Loucy (cell line): ENCODE results near the gene DCDC2B.

ENCODE experiments used
- CTCF ChIP-seq: fragments of 200-600 bp; sonication (generic); conservative IDR thresholded peaks from 2 replicates; pipeline ENCODE4 v1.5.1; 2014; ENCODE audit warnings: mild to moderate bottlenecking, antibody characterized with exemption, low read length
- EZH2phosphoT487 ChIP-seq: fragments of 200-600 bp; IDR thresholded peaks from 2 replicates; pipeline ENCODE4 v1.6.1; 2018; ENCODE audit warnings: antibody characterized with exemption, mild to moderate bottlenecking, moderate library complexity, borderline replicate concordance

- TF ChIP-seq CTCF (no peak), EZH2phosphoT487 (no peak)
Measured at GRCh38 chr1:32232558-32233304, 23.8 kb downstream of the DCDC2B start.
